Right atrium auricular region (tissue), 2 donors: ENCODE data around the gene NOL6. TPM values are rescaled to one million over a fixed set of nuclear protein-coding genes. Genes with fewer than 3 reads are reported as not detected.
"Not testable (repeated sequence)": the region's sequence is repeated elsewhere in the genome, so short reads cannot be mapped to it uniquely, and the experiment has no call there.

Experiments
- DNase-seq: peaks from one replicate; pipeline ENCODE4 v3.0.0-alpha.2; 2019; ENCODE audit warnings: low spot score
- H3K27ac ChIP-seq, 2 donors: fragments of 200-600 bp; sonication (generic); 1 replicate in 1 of 2; 2 replicates in 1 of 2; pipeline ENCODE4 v1.5.1; 2016 to 2019
- H3K27me3 ChIP-seq, 2 donors: fragments of 200-600 bp; sonication (generic); one replicate each; pipeline versions ENCODE4 v1.5.1 to v1.6.0; 2017 to 2019
- H3K36me3 ChIP-seq: fragments of 200-600 bp; sonication (generic); one replicate; pipeline ENCODE4 v1.5.1; 2016
- H3K4me1 ChIP-seq, 2 donors: fragments of 200-600 bp; sonication (generic); one replicate each; pipeline versions ENCODE4 v1.5.1 to v1.6.0; 2017 to 2019
- H3K4me3 ChIP-seq, 2 donors: fragments of 200-600 bp; sonication (generic); 1 replicate in 1 of 2; 2 replicates in 1 of 2; pipeline ENCODE4 v1.5.1; 2017 to 2019; ENCODE audit warnings: mild to moderate bottlenecking in 1 of 2, moderate library complexity in 1 of 2
- H3K9me3 ChIP-seq, 2 donors: fragments of 200-600 bp; sonication (generic); one replicate each; pipeline ENCODE4 v1.5.1; 2019
- total RNA-seq, 2 donors: library from RNA; depleted of rRNA; stranded (reverse); fragments of >200 nt; gene quantifications; one replicate each; pipeline ENCODE4 v1.1.0, GENCODE V29; 2016
- TF ChIP-seq, protein P1 (sequence below), 2 donors: fragments of 200-600 bp; sonication (generic); IDR thresholded peaks; one replicate each; pipeline ENCODE4 v1.5.1; 2019; ENCODE audit warnings: antibody characterized with exemption in 2 of 2

Gene NOL6
- total RNA-seq = 10 to 100 TPM; 12.5 to 16.1 TPM

DNA sequence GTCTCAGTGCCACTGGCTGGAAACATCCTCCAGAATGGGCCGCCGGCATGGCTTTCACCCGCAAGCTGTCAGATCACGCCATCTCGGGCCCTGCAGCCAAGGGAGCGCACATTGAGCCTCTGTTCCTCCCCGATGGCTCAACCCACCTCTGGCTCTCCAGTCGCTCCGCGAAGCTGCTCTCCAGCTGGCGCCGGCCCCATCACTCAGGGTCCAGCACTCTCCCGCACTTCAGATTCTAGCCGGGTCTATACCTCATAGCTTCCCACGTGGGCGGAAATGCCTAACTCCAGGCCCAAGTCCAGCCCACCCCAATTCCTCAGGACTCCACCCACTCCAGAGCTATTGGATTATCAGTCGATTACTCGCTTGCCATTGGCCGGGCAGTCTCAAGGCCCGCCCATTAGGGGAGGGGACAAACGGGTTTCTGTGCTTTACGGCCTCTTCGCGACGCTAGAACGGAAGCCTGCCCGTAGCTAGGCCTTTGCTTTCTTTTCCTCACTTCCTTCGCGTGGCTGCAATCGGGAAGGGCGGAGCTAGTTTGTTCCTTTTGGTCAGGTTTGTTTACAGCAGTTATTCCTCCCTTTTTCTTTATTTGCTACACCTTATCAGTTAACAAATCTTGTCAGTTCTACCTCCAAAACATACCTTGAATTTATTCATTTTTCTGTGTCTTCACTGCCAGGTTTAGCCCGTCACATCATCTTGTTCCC lies at the start of gene NOL6:
NOL6 (minus strand) TSS at position 282 of the 710 bp plus-strand sequence; CDS start at position 200, 82 bp downstream.
- TF ChIP-seq, protein P1, sequence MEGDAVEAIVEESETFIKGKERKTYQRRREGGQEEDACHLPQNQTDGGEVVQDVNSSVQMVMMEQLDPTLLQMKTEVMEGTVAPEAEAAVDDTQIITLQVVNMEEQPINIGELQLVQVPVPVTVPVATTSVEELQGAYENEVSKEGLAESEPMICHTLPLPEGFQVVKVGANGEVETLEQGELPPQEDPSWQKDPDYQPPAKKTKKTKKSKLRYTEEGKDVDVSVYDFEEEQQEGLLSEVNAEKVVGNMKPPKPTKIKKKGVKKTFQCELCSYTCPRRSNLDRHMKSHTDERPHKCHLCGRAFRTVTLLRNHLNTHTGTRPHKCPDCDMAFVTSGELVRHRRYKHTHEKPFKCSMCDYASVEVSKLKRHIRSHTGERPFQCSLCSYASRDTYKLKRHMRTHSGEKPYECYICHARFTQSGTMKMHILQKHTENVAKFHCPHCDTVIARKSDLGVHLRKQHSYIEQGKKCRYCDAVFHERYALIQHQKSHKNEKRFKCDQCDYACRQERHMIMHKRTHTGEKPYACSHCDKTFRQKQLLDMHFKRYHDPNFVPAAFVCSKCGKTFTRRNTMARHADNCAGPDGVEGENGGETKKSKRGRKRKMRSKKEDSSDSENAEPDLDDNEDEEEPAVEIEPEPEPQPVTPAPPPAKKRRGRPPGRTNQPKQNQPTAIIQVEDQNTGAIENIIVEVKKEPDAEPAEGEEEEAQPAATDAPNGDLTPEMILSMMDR (IDR thresholded peaks at IDR 0.05) = peak in 1 of 2 donors; percentile 19
- Histone ChIP-seq H3K27me3 (no peaks in the 10 kb centered on the region), H3K4me1 (peaks cover 0 to 22% of the 10 kb centered on the region in 2 donors), H3K27ac (peak within 1 kb of the TSS; percentile 70 to 85), H3K4me3 (peak within 1 kb of the TSS; percentile 72 to 74), H3K36me3 (peaks cover 28% of the 10 kb centered on the region), H3K9me3 (no peaks in the 10 kb centered on the region)
- peak; percentile 98 for DNase-seq

- H3K9me3 ChIP-seq, H3K27me3 ChIP-seq, H3K4me3 ChIP-seq, H3K36me3 ChIP-seq, DNase-seq, H3K27ac ChIP-seq: not testable (repeated sequence)
- peaks cover 0 to 14% of the 10 kb centered on the region in 2 donors for H3K4me1 ChIP-seq
Observed at GRCh38 chr9:33521861-33522260, 48.1 kb upstream of the NOL6 start.

DNA sequence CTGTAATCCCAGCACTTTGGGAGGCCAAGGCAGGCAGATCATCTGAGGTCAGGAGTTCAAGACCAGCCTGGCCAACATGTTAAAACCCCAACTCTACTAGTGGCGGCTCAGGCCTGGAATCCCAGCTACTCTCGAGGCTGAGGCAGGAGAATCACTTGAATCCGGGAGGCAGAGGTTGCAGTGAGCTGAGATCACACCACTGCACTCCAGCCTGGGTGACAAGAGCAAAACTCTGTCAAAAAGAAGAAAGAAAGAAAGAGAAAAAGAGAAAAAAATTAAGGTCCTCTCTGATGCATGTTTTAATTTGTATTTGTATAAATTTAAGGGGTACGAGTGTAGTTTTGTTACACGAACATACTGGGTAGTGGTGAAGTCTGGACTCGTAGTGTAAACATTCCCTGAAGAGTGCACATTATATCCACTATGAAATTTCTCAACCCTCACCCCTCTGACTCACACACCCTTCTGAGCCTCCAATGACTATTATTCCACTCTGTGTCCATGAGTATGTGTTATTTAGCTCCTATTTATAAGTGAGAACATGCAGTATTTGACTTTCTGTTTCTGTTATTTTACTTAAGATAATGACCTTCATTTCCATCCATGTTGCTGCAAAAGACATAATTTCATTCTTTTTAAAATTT lies 44.3 kb upstream of the NOL6 start:
- H3K4me3 ChIP-seq, H3K27me3 ChIP-seq, H3K4me1 ChIP-seq, DNase-seq, H3K36me3 ChIP-seq, H3K27ac ChIP-seq, H3K9me3 ChIP-seq: not testable (repeated sequence)

GRCh38 chr9:33517373-33517772 lies 43.6 kb upstream of the NOL6 start:
- Histone ChIP-seq H3K9me3 (no peaks in the 10 kb centered on the region), H3K27ac (no peak overlapping the region), H3K4me3 (no peak overlapping the region), H3K27me3 (no peaks in the 10 kb centered on the region), H3K4me1 (no peaks in the 10 kb centered on the region), H3K36me3 (no peaks in the 10 kb centered on the region)
- no peak for DNase-seq
- TF ChIP-seq, protein P1 (IDR thresholded peaks at IDR 0.05) = peak; percentile 22 to 66

DNA sequence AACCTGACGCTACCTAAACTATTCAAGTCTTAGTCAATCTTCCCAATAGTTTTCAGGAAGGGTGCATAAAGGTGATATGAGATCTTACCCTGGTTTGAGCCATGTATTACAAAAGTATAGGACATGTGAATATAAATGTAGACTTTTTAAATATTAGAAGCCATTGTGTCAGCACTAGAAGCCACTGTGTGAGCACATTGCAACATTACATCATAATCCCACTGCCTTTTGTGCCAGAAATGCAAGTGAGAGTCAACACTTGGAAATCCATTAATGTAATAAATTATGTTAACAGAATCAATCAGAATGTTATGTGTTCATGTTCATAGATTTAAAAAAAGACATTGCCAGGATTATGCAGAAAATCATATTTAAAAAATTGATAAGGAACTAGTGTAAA lies 42.7 kb upstream of the NOL6 start:
- H3K27me3 ChIP-seq, H3K27ac ChIP-seq, H3K9me3 ChIP-seq, H3K4me3 ChIP-seq, H3K36me3 ChIP-seq, DNase-seq, H3K4me1 ChIP-seq: not testable (repeated sequence)

GRCh38 chr9:33515342-33515995 lies 41.7 kb upstream of the NOL6 start:
- not testable (repeated sequence) for H3K27ac ChIP-seq

DNA sequence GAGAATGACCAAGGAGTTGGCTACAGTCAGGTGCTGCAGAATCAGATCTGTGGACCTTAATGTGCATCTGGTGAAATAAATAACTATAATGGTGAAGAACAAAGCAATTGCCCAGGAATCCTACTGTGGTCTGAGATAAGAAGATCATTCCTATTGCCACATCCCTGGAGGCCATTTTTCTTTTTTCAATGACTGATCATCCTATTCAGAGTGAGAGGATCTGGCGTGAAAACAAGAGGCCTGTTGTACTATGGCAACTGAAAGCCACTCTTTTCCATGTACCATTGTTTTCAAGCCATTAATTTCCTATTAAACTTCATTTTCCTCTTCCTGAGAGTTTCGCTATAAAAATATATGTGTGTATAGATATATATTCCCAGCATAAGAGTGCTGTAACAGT lies 38.8 kb upstream of the NOL6 start:
- not testable (repeated sequence) for H3K4me3 ChIP-seq, H3K36me3 ChIP-seq, H3K27ac ChIP-seq, H3K4me1 ChIP-seq, H3K27me3 ChIP-seq, DNase-seq, H3K9me3 ChIP-seq

More at GRCh38 chr9:33515342-33515995, 41.7 kb upstream of the NOL6 start:
- H3K9me3 ChIP-seq, H3K4me1 ChIP-seq, H3K4me3 ChIP-seq, H3K27me3 ChIP-seq, H3K36me3 ChIP-seq, DNase-seq: not testable (repeated sequence)

DNA sequence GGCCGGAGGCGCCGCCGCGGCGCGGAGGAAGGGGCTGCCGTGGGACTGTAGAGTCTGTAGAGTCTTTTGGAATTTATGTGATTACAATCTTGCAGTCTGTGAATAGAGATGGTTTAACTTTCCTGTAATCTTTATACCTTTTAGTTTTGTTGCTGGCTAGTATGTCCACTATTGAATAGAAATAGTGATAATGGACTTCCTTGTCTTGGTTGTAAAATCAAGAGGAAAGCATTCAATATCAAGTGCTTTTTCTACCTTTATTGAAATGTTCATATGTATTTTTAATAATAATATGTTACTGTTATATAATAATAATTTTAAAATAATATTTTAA lies 37.4 kb upstream of the NOL6 start:
- not testable (repeated sequence) for H3K9me3 ChIP-seq, H3K36me3 ChIP-seq, DNase-seq, H3K4me1 ChIP-seq, H3K27me3 ChIP-seq
- H3K4me3 ChIP-seq = peak overlapping the region; percentile 61 to 62
- peak overlapping the region; percentile 86 to 88 for H3K27ac ChIP-seq
